ENCODE results near the gene C15orf39.

Gene C15orf39

GRCh38 chr15:75172284-75172820 is 29.3 kb upstream of the C15orf39 start:
- no peak for DNase-seq (ENCODE audit: low read depth in 2 of 2)

GRCh38 chr15:75174102-75174501 is 27.6 kb upstream of the C15orf39 start:
- DNase-seq (ENCODE audit: low read depth in 2 of 2), result no peak

- no peak for DNase-seq (ENCODE audit: low read depth in 2 of 2)
Measured at GRCh38 chr15:75174729-75175128, 27.0 kb upstream of the C15orf39 start.

- DNase-seq (ENCODE audit: low read depth in 2 of 2), result no peak
Measured at GRCh38 chr15:75176396-75176761, 25.3 kb upstream of the C15orf39 start.

GRCh38 chr15:75177360-75178071 is 24.2 kb upstream of the C15orf39 start:
- DNase-seq (ENCODE audit: low read depth in 2 of 2), result no peak

GRCh38 chr15:75178171-75178937 is 23.3 kb upstream of the C15orf39 start:
- no peak for DNase-seq (ENCODE audit: low read depth in 2 of 2)

- DNase-seq (ENCODE audit: low read depth in 2 of 2), result no peak
Measured at GRCh38 chr15:75178938-75179745, 22.5 kb upstream of the C15orf39 start.

GRCh38 chr15:75179746-75180140 is 21.9 kb upstream of the C15orf39 start:
- no peak for DNase-seq (ENCODE audit: low read depth in 2 of 2)

- no peak for DNase-seq (ENCODE audit: low read depth in 2 of 2)
Measured at GRCh38 chr15:75181780-75182179, 19.9 kb upstream of the C15orf39 start.

GRCh38 chr15:75182187-75183131 is 19.2 kb upstream of the C15orf39 start:
- DNase-seq (ENCODE audit: low read depth in 2 of 2), result no peak

- no peak for DNase-seq (ENCODE audit: low read depth in 2 of 2)
Measured at GRCh38 chr15:75185271-75186029, 16.2 kb upstream of the C15orf39 start.

- no peak for DNase-seq (ENCODE audit: low read depth in 2 of 2)
Measured at GRCh38 chr15:75186044-75186443, 15.6 kb upstream of the C15orf39 start.

- DNase-seq (ENCODE audit: low read depth in 2 of 2), result no peak
Measured at GRCh38 chr15:75188499-75188898, 13.2 kb upstream of the C15orf39 start.

- no peak for DNase-seq (ENCODE audit: low read depth in 2 of 2)
Measured at GRCh38 chr15:75191235-75191634, 10.4 kb upstream of the C15orf39 start.

GRCh38 chr15:75192307-75192706 is 9.4 kb upstream of the C15orf39 start:
- no peak for DNase-seq (ENCODE audit: low read depth in 2 of 2)

GRCh38 chr15:75193272-75193671 is 8.4 kb upstream of the C15orf39 start:
- no peak for DNase-seq (ENCODE audit: low read depth in 2 of 2)

GRCh38 chr15:75193976-75194375 is 7.7 kb upstream of the C15orf39 start:
- DNase-seq (ENCODE audit: low read depth in 2 of 2), result no peak

GRCh38 chr15:75194397-75194796 is 7.3 kb upstream of the C15orf39 start:
- DNase-seq (ENCODE audit: low read depth in 2 of 2), result no peak

- no peak for DNase-seq (ENCODE audit: low read depth in 2 of 2)
Measured at GRCh38 chr15:75195122-75195765, 6.4 kb upstream of the C15orf39 start.

- no peak for DNase-seq (ENCODE audit: low read depth in 2 of 2)
Measured at GRCh38 chr15:75195766-75196241, 5.9 kb upstream of the C15orf39 start.

Data from stimulated activated CD4-positive, alpha-beta T cell treated with anti-CD3 and anti-CD28 coated beads, Interleukin-1b, Interleukin-23, amount 100 ng/mL, for 1 hour (primary cell).